Hepatocyte (in vitro differentiated cells): ENCODE results near the gene CHST6. TPM values are rescaled to one million over a fixed set of nuclear protein-coding genes. Genes with fewer than 3 reads are reported as not detected.

Experiments
- DNase-seq: peaks from one replicate; pipeline ENCODE4 v3.0.0-alpha.2; 2016; ENCODE audit warnings: low spot score
- H2AFZ ChIP-seq: fragments of 200-600 bp; sonication (generic); 2 replicates; pipeline ENCODE4 v1.6.0; 2016; ENCODE audit warnings: antibody characterized with exemption, mild to moderate bottlenecking
- H3K27ac ChIP-seq: fragments of 200-600 bp; sonication (generic); 2 replicates; pipeline ENCODE4 v1.5.1; 2016; ENCODE audit warnings: mild to moderate bottlenecking
- H3K27me3 ChIP-seq: fragments of 200-600 bp; sonication (generic); 2 replicates; pipeline ENCODE4 v1.6.1; 2016
- H3K36me3 ChIP-seq: fragments of 200-600 bp; sonication (generic); replicated peaks from 2 replicates; pipeline ENCODE4 v1.5.1; 2016; ENCODE audit warnings: low read depth; ENCODE audit not compliant: insufficient read depth
- H3K4me1 ChIP-seq: fragments of 200-600 bp; sonication (generic); 2 replicates; pipeline ENCODE4 v1.5.1; 2016; ENCODE audit warnings: mild to moderate bottlenecking, moderate library complexity; ENCODE audit not compliant: insufficient read depth
- H3K4me2 ChIP-seq: fragments of 200-600 bp; sonication (generic); 2 replicates; pipeline ENCODE4 v1.6.0; 2016
- H3K4me3 ChIP-seq: fragments of 200-600 bp; sonication (generic); 2 replicates; pipeline ENCODE4 v1.5.1; 2016; ENCODE audit warnings: mild to moderate bottlenecking
- H3K79me2 ChIP-seq: fragments of 200-600 bp; sonication (generic); 2 replicates; pipeline ENCODE4 v1.6.0; 2017; ENCODE audit warnings: mild to moderate bottlenecking
- H3K9me2 ChIP-seq: fragments of 200-600 bp; sonication (generic); replicated peaks from 2 replicates; pipeline ENCODE4 v1.6.0; 2017; ENCODE audit warnings: mild to moderate bottlenecking; ENCODE audit not compliant: insufficient read depth
- H3K9me3 ChIP-seq: fragments of 200-600 bp; sonication (generic); 2 replicates; pipeline ENCODE4 v1.5.1; 2016; ENCODE audit warnings: low read depth, mild to moderate bottlenecking
- H4K20me1 ChIP-seq: fragments of 200-600 bp; sonication (generic); 2 replicates; pipeline ENCODE4 v1.6.0; 2016; ENCODE audit warnings: mild to moderate bottlenecking; ENCODE audit not compliant: insufficient read depth, poor library complexity, severe bottlenecking
- EZH2 ChIP-seq: fragments of 200-600 bp; sonication (generic); IDR thresholded peaks from 2 replicates; pipeline ENCODE4 v1.6.1; 2016; ENCODE audit warnings: antibody characterized with exemption, mild to moderate bottlenecking, borderline replicate concordance
- EZH2phosphoT487 ChIP-seq: fragments of 200-600 bp; sonication (generic); IDR thresholded peaks from one replicate; pipeline ENCODE4 v1.6.1; 2018; ENCODE audit warnings: antibody characterized with exemption, mild to moderate bottlenecking, low read depth, moderate library complexity; ENCODE audit not compliant: unreplicated experiment, severe bottlenecking
- WGBS: methylation state at CpG from one replicate; pipeline ENCODE4 v1.1.6; 2016; ENCODE audit warnings: low lambda C conversion rate; ENCODE audit errors: missing lambda C conversion rate; 5-methylcytosine and 5-hydroxymethylcytosine counted together
- polyA plus RNA-seq: library from polyadenylated mRNA; unstranded; fragments of >200 nt; fragmentation: Nextera tagmentation; extraction: Ambion mirVana; gene quantifications from 2 replicates; pipeline ENCODE4 v1.2.1, GENCODE V29; 2016
- total RNA-seq: library from RNA; depleted of rRNA; stranded (reverse); fragments of >200 nt; gene quantifications from 2 replicates; pipeline ENCODE4 v1.2.3, GENCODE V29; 2014
- TF ChIP-seq, protein P1 (sequence below): fragments of 200-600 bp; sonication (generic); IDR thresholded peaks from 2 replicates; pipeline ENCODE4 v1.5.1; 2016; ENCODE audit warnings: antibody characterized with exemption, mild to moderate bottlenecking; ENCODE audit not compliant: poor library complexity

Gene CHST6
- total and polyA plus RNA-seq, 2 experiments from 2014 or later = 0.33 to 0.37 TPM

DNA sequence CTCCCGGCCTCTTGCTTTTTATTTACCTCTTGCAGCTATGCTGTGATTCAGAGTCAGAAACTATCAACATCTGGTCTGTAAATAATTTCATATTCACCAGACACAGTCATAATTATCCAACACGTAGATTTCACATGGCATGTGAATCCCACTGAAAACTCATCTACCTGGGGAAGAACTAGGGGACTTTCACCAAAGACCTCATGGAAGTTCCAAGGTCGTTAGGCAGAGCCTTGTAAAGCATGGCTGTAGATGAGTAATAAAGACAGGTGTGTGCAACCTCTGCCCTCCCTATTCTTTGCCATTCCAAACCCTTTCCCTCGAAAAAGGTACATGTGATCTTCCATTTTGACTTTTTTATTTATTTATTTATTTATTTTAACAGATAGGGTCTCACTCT, 42.5 kb upstream of the CHST6 start:
- Histone ChIP-seq H3K27me3 (no peaks in the 10 kb centered on the region), H3K4me2 (no peak overlapping the region), H3K9me3 (no peaks in the 10 kb centered on the region), H3K36me3 (no peaks in the 10 kb centered on the region), H3K9me2 (no peaks in the 10 kb centered on the region), H3K4me1 (peaks cover 6% of the 10 kb centered on the region), H3K4me3 (no peak overlapping the region), H3K79me2 (no peaks in the 10 kb centered on the region), H3K27ac (no peak overlapping the region), H4K20me1 (no peaks in the 10 kb centered on the region), H2AFZ (no peak overlapping the region)
- 85% methylated on average over 4 of the region's 4 CpGs for WGBS
- no peak for TF ChIP-seq EZH2phosphoT487
- TF ChIP-seq EZH2 = no peak
- TF ChIP-seq, protein P1, sequence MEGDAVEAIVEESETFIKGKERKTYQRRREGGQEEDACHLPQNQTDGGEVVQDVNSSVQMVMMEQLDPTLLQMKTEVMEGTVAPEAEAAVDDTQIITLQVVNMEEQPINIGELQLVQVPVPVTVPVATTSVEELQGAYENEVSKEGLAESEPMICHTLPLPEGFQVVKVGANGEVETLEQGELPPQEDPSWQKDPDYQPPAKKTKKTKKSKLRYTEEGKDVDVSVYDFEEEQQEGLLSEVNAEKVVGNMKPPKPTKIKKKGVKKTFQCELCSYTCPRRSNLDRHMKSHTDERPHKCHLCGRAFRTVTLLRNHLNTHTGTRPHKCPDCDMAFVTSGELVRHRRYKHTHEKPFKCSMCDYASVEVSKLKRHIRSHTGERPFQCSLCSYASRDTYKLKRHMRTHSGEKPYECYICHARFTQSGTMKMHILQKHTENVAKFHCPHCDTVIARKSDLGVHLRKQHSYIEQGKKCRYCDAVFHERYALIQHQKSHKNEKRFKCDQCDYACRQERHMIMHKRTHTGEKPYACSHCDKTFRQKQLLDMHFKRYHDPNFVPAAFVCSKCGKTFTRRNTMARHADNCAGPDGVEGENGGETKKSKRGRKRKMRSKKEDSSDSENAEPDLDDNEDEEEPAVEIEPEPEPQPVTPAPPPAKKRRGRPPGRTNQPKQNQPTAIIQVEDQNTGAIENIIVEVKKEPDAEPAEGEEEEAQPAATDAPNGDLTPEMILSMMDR = no peak
- no peak for DNase-seq

DNA sequence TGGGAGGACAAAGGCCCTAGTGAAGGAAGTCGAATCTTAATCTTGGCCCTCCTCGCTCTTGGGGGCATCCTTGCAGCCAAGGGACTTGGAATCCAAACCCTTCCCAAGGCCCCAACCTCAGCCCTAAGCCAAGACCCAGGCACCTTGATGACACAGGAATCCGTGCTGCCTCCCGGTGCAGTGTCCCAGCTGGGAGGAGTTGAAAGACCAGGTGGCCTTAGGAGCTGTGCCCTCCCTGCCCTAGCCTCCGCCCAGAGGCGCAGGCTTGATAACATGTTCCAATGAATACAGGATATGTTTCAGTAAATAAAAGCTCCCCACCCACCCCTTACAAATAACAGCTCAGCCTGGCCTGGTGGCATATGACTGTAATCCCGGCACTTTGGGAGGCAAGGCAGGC, 40.7 kb upstream of the CHST6 start, which contains the start of gene CHST5:
Gene CHST5 (minus strand): TSS at position 208 of the 400 bp plus-strand sequence. CDS start 5,724 bp downstream, outside the sequence.
- Histone ChIP-seq H3K27ac (no peak within 1 kb of the TSS), H3K4me1 (peaks cover 6% of the 10 kb centered on the region), H3K9me3 (no peaks in the 10 kb centered on the region), H3K36me3 (no peaks in the 10 kb centered on the region), H3K79me2 (no peaks in the 10 kb centered on the region), H3K27me3 (no peaks in the 10 kb centered on the region), H3K4me2 (no peak within 1 kb of the TSS), H3K4me3 (no peak within 1 kb of the TSS), H4K20me1 (no peaks in the 10 kb centered on the region), H3K9me2 (no peaks in the 10 kb centered on the region), H2AFZ (no peak within 1 kb of the TSS)
- 83% methylated on average over 7 of the region's 7 CpGs for WGBS
- no peak for DNase-seq
- no peak for TF ChIP-seq EZH2phosphoT487
- TF ChIP-seq, protein P1 = no peak
- TF ChIP-seq EZH2 = no peak

DNA sequence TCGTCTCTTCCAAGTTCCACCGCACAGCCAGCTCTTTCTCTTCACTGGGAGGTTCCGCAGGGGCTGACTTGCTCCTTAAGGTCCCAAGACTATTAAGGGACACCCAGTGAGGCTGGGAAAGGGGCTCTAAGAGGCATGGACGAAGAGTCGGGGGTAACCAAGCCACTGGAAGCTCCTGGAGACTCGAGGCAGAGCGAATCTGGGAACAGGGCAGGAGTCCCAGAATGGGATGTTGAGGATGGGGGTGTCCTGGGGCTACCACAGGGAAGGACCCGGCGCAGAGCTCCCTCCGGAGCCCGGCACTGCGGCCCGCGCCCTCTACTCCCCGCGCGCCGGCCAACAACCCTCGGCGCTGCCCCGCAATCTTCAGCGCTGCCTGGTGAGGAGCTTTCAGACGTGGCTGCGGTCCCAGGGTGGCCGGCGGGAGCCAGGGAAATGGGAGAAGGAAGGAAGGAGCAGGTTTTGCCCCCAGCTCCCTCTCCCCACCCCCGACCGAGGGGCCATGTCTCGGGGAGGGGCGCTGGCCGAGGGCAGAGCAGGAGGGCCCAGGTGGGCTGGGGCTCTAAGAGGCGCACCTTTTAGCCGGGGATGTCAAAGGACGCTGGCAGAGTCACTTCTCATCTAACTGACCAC, 40.1 kb upstream of the CHST6 start:
- 93% methylated on average over 15 of the region's 34 CpGs for WGBS
- no peaks in the 10 kb centered on the region for H4K20me1 ChIP-seq
- H3K4me2 ChIP-seq = no peak overlapping the region
- no peak overlapping the region for H3K27ac ChIP-seq
- H3K79me2 ChIP-seq = no peaks in the 10 kb centered on the region
- no peak for TF ChIP-seq EZH2phosphoT487
- TF ChIP-seq, protein P1 = no peak
- TF ChIP-seq EZH2 = no peak
- no peaks in the 10 kb centered on the region for H3K36me3 ChIP-seq
- H3K4me3 ChIP-seq = no peak overlapping the region
- no peaks in the 10 kb centered on the region for H3K9me2 ChIP-seq
- H3K4me1 ChIP-seq = peaks cover 2% of the 10 kb centered on the region
- no peaks in the 10 kb centered on the region for H3K27me3 ChIP-seq
- DNase-seq = no peak
- no peaks in the 10 kb centered on the region for H3K9me3 ChIP-seq
- H2AFZ ChIP-seq = no peak overlapping the region
